Measurements from ENCODE around the gene PLEKHH2.
"Not testable (repeated sequence)": the region's sequence is repeated elsewhere in the genome, so short reads cannot be mapped to it uniquely, and the experiment has no call there.

The PLEKHH2 gene

DNA sequence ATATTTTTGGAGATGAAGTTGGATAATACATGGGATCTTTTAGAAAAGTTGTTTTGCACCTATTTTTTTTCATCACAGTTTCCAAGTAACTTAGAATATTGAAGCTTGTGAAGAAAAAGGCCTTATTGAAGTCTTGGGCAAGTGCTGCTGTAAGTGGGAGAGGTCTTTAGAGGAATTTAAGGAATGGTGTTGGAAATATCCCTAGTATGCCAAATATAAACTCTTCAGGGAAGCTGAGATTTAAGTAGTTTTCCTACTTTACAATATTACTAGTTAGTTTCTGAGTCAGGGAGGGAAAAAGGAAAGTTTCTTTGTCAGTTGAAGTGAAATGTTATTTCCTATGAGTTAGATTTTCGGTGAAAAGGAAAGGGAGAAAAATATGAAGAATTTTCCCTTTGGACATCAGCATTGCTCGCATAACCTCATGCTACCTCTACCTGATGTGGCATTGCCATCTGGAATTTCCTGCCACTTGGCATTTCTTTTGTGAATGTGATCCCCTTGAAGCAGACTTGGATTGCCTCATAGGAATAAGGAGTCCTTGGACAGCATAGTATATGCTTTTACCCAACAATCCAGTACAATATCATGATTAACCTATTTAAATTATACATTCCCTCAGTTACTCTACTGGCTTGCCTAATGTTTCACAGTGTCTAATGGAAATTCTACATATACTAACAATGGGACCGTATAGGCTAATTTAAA lies 12.1 kb downstream of the PLEKHH2 start:
- in situ Hi-C loops (cut with HindIII; ENCODE audit: low pct_ligation_motif_present, low sequenced_read_pairs), result no loop called here
- no peak for DNase-seq
- no peaks in the 10 kb centered on the region for H3K36me3 ChIP-seq (replicated peaks)
- TF ChIP-seq, protein P1, sequence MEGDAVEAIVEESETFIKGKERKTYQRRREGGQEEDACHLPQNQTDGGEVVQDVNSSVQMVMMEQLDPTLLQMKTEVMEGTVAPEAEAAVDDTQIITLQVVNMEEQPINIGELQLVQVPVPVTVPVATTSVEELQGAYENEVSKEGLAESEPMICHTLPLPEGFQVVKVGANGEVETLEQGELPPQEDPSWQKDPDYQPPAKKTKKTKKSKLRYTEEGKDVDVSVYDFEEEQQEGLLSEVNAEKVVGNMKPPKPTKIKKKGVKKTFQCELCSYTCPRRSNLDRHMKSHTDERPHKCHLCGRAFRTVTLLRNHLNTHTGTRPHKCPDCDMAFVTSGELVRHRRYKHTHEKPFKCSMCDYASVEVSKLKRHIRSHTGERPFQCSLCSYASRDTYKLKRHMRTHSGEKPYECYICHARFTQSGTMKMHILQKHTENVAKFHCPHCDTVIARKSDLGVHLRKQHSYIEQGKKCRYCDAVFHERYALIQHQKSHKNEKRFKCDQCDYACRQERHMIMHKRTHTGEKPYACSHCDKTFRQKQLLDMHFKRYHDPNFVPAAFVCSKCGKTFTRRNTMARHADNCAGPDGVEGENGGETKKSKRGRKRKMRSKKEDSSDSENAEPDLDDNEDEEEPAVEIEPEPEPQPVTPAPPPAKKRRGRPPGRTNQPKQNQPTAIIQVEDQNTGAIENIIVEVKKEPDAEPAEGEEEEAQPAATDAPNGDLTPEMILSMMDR (IDR thresholded peaks at IDR 0.05; ENCODE audit: low read depth, low read length, missing control alignments), result no peak
- H3K27me3 ChIP-seq (replicated peaks), result no peaks in the 10 kb centered on the region
- H3K4me3 ChIP-seq (ENCODE audit: low read depth, low read length), result no peak overlapping the region
- no peak overlapping the region for H3K27ac ChIP-seq

DNA sequence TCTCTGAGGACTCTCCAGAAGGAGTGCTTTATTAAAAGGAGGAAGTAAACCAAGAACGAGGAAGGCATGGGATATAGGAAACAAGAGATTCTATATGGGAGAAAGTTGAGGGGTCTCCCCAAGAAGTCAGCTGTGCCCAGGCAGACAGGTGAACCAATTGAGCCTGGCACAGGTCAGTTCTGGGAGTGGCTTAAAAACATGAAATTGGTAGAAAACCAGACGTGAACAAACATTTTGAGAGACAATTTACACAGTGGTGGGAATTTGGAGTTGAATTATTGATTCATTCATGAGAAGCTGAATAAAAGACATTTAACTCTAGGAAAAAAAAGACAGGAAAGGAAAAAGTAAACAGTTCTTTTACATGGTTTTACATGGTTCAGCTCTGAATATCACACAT lies 16.4 kb downstream of the PLEKHH2 start:
- Histone ChIP-seq H3K4me3 (ENCODE audit: low read depth, low read length) (no peak overlapping the region), H3K27me3 (replicated peaks) (no peaks in the 10 kb centered on the region), H3K27ac (no peak overlapping the region), H3K36me3 (replicated peaks) (no peaks in the 10 kb centered on the region)
- in situ Hi-C loops (cut with HindIII; ENCODE audit: low pct_ligation_motif_present, low sequenced_read_pairs), result no loop called here
- TF ChIP-seq, protein P1 (IDR thresholded peaks at IDR 0.05; ENCODE audit: low read depth, low read length, missing control alignments), result no peak
- DNase-seq, result no peak

DNA sequence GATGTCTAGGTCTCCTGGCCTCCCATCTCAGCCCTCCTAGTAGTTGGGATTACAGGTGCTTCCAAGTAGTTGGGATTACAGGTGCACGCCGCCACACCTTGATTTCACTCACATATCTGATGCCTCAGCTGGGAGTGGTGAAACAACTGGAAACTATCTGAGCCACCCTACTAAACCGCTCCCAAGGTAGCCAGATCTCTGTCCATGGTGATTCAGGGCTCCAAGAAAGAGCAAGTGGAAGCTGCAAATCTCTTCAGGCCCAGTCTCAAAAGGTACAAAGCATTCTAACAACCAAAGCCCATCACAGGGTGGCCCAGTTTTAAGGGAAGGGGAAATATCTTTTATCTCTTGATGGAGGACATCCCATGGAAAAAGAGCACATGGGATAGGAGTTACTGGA lies 20.2 kb downstream of the PLEKHH2 start:
- Histone ChIP-seq H3K27me3 (replicated peaks) (no peaks in the 10 kb centered on the region), H3K4me3 (ENCODE audit: low read depth, low read length) (no peak overlapping the region), H3K27ac (no peak overlapping the region), H3K36me3 (replicated peaks) (no peaks in the 10 kb centered on the region)
- TF ChIP-seq, protein P1 (IDR thresholded peaks at IDR 0.05; ENCODE audit: low read depth, low read length, missing control alignments), result no peak
- in situ Hi-C loops (cut with HindIII; ENCODE audit: low pct_ligation_motif_present, low sequenced_read_pairs), result no loop called here
- no peak for DNase-seq

DNA sequence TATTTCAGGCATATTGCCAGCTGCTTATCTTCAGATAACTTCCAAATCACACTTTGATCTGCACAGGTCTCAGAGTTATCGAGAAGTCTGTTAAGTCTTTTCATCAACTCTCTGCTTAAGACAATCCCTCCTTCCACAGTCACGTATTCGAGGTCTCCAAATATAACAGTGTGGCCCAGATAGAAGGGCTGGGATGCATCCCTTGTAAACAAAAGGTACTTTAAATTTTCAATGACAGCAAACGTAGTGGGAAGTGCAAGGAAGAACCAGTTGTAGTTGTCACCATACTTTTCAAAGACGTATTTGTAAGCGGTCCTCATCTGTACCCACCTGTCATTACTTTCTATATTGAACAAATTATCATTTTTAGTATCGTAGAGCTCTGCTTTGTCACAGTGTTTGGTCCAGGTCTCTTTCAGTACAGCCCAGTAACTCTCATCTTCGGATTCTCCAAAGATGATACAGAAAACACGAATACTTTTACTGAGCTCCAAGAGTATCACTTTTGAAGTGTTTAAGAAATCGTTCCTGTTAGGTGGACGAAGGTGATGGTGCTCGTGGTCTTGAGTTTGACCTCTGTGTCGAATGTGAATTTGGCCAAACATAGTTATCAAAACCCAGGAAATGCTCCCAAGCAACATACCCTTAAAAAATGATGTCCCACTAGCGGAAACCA lies 38.7 kb downstream of the PLEKHH2 start:
- H3K27me3 ChIP-seq (replicated peaks), result no peaks in the 10 kb centered on the region
- H3K4me3 ChIP-seq (ENCODE audit: low read depth, low read length), result peak overlapping the region; percentile 58
- TF ChIP-seq, protein P1 (IDR thresholded peaks at IDR 0.05; ENCODE audit: low read depth, low read length, missing control alignments), result no peak
- no peaks in the 10 kb centered on the region for H3K36me3 ChIP-seq (replicated peaks)
- DNase-seq, result no peak
- H3K27ac ChIP-seq, result no peak overlapping the region
- in situ Hi-C loops (cut with HindIII; ENCODE audit: low pct_ligation_motif_present, low sequenced_read_pairs), result no loop called here

DNA sequence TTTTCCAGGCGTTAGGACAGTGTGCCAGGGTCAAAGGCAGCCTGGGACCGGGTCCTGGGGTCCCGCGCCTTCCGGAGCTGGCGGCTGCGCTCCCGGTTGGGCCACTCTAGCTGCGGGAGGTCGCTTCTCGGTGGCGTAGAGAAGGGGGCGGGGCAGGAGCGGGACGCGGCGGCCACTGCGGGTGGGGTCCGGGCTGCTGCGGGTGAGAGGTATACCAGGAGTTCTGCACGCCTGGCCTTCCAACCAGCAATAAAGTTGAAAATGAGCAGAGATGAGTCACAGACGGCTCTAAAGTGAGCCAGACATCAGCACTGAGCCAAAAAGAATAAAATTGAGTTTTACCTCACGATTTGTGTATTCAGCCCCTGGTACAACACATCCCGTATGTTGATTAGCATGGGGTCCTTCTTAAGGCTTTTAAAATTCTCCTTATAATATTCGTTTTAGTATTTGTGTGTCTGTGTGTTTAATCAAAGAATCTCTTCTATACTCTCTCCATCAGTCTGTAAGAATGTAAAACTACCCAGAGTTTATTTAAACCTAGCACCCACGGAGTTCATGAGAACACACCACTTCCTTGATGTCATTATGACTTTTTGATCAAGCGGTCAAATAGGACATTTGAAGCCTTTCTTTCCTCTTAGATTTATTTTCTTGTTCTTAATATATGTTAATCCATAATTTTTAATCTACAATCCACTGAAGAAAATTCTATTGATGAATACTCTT lies 39.4 kb downstream of the PLEKHH2 start, which contains the start of gene C1GALT1C1L:
Gene C1GALT1C1L (minus strand): TSS at position 108 of the 729 bp plus-strand sequence. CDS start 107 bp downstream, at position 1.
- Histone ChIP-seq H3K4me3 (ENCODE audit: low read depth, low read length) (peak within 1 kb of the TSS; percentile 58), H3K27me3 (replicated peaks) (no peaks in the 10 kb centered on the region), H3K36me3 (replicated peaks) (no peaks in the 10 kb centered on the region), H3K27ac (peak within 1 kb of the TSS; percentile 22)
- in situ Hi-C loops (cut with HindIII; ENCODE audit: low pct_ligation_motif_present, low sequenced_read_pairs), result no loop called here
- peak; percentile 58 for DNase-seq
- TF ChIP-seq, protein P1 (IDR thresholded peaks at IDR 0.05; ENCODE audit: low read depth, low read length, missing control alignments), result no peak

DNA sequence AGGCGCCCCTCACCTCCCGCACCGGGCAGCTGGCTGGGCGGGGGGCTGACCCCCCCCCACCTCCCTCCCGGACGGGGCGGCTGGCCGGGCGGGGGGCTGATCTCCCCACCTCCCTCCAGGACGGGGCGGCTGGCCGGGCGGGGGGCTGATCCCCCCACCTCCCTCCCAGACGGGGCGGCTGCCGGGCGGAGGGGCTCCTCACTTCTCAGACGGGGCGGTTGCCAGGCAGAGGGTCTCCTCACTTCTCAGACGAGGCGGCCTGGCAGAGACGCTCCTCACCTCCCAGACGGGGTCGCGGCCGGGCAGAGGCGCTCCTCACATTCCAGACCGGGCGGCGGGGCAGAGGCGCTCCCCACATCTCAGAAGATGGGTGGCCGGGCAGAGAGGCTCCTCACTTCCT lies 40.7 kb downstream of the PLEKHH2 start:
- H3K4me3 ChIP-seq (ENCODE audit: low read depth, low read length); DNase-seq; H3K27ac ChIP-seq; in situ Hi-C loops (cut with HindIII; ENCODE audit: low pct_ligation_motif_present, low sequenced_read_pairs); H3K36me3 ChIP-seq (replicated peaks); H3K27me3 ChIP-seq (replicated peaks): not testable (repeated sequence)
